ENCODE results near the gene SRSF2. TPM values are rescaled to one million over a fixed set of nuclear protein-coding genes. Genes with fewer than 3 reads are reported as not detected.
"Not testable (repeated sequence)": the region's sequence is repeated elsewhere in the genome, so short reads cannot be mapped to it uniquely, and the experiment has no call there.

Gene SRSF2
- total RNA-seq, 2 donors from 2014 or later = 258 to 301 TPM

GRCh38 chr17:76714822-76715495 lies 22.2 kb downstream of the SRSF2 start:
- ATAC-seq = no peak
- TF ChIP-seq CTCF (IDR thresholded peaks at IDR 0.05) (peak; percentile 60 to 90 (median 70)), POLR2A (IDR thresholded peaks at IDR 0.05) (no peak)
- H3K36me3 ChIP-seq (replicated peaks in 1 of 2; ENCODE audit: insufficient read depth in 1 of 2, low read depth in 2 of 2) = peaks cover 11 to 35% of the 10 kb centered on the region in 2 donors
- DNase-seq = peak; percentile 59 to 80 (median 70)
- WGBS, 2 donors = 24 to 28% methylated on average over 4 of the region's 4 CpGs
- no peaks in the 10 kb centered on the region for H3K27me3 ChIP-seq
- H3K27ac ChIP-seq = peak overlapping the region in 2 of 4 donors; percentile 7 to 60
- intact Hi-C loops (cut with DNase I) = loop anchor here (10.0 kb wide), 1 partner anchor 190 kb away; no protein-coding TSS in a partner anchor
- no peaks in the 10 kb centered on the region for H3K9me3 ChIP-seq
- no peak overlapping the region for H3K4me3 ChIP-seq
- peaks cover 25% of the 10 kb centered on the region for H3K4me1 ChIP-seq

GRCh38 chr17:76714336-76714735 lies 22.8 kb downstream of the SRSF2 start:
- intact Hi-C loops (cut with DNase I) = loop anchor here (10.0 kb wide), 1 partner anchor 190 kb away; no protein-coding TSS in a partner anchor
- H3K4me3 ChIP-seq = no peak overlapping the region
- no peak for TF ChIP-seq POLR2A (IDR thresholded peaks at IDR 0.05)
- TF ChIP-seq CTCF (IDR thresholded peaks at IDR 0.05) = no peak
- no peak overlapping the region for H3K27ac ChIP-seq
- no peaks in the 10 kb centered on the region for H3K9me3 ChIP-seq
- ATAC-seq (no peak), DNase-seq (no peak)
- WGBS, 2 donors = 78 to 86% methylated on average over 4 to 5 of the region's 5 CpGs
- H3K4me1 ChIP-seq = peaks cover 31% of the 10 kb centered on the region
- no peaks in the 10 kb centered on the region for H3K27me3 ChIP-seq
- peaks cover 7 to 29% of the 10 kb centered on the region in 2 donors for H3K36me3 ChIP-seq (replicated peaks in 1 of 2; ENCODE audit: insufficient read depth in 1 of 2, low read depth in 2 of 2)

- intact Hi-C loops (cut with DNase I) = loop anchor here (10.0 kb wide), 1 partner anchor 189 kb away; no protein-coding TSS in a partner anchor
- Histone ChIP-seq H3K4me3 (no peak overlapping the region), H3K36me3 (replicated peaks in 1 of 2; ENCODE audit: insufficient read depth in 1 of 2, low read depth in 2 of 2) (peaks cover 4 to 24% of the 10 kb centered on the region in 2 donors), H3K27ac (no peak overlapping the region), H3K9me3 (no peaks in the 10 kb centered on the region), H3K4me1 (peaks cover 37% of the 10 kb centered on the region), H3K27me3 (no peaks in the 10 kb centered on the region)
- DNase-seq (no peak), ATAC-seq (no peak)
- TF ChIP-seq POLR2A (IDR thresholded peaks at IDR 0.05) = no peak
- TF ChIP-seq CTCF (IDR thresholded peaks at IDR 0.05) = no peak
- 93 to 95% methylated on average over 7 of the region's 7 CpGs for WGBS, 2 donors
Observed at GRCh38 chr17:76713765-76714164, 23.4 kb downstream of the SRSF2 start.

- peaks cover 0 to 16% of the 10 kb centered on the region in 2 donors for H3K36me3 ChIP-seq (replicated peaks in 1 of 2; ENCODE audit: insufficient read depth in 1 of 2, low read depth in 2 of 2)
- H3K4me3 ChIP-seq, DNase-seq, H3K27me3 ChIP-seq, H3K27ac ChIP-seq, H3K9me3 ChIP-seq, ATAC-seq: not testable (repeated sequence)
- H3K4me1 ChIP-seq = peaks cover 51% of the 10 kb centered on the region
- 46 to 75% methylated on average over 5 to 7 of the region's 7 CpGs for WGBS, 2 donors
- intact Hi-C loops (cut with DNase I) = loop anchor here (10.0 kb wide), 1 partner anchor 188 kb away; no protein-coding TSS in a partner anchor
Observed at GRCh38 chr17:76712321-76712720, 24.8 kb downstream of the SRSF2 start.

- H3K27me3 ChIP-seq = no peaks in the 10 kb centered on the region
- peak within 1 kb of the TSS; percentile 74 to 86 (median 82) for H3K27ac ChIP-seq
- peaks cover 51% of the 10 kb centered on the region for H3K4me1 ChIP-seq
- WGBS, 2 donors = 7 to 10% methylated on average over 12 to 20 of the region's 56 CpGs
- H3K4me3 ChIP-seq = peak within 1 kb of the TSS in 1 of 2 donors; percentile 18
- TF ChIP-seq POLR2A (IDR thresholded peaks at IDR 0.05) (peak in 2 of 3 donors; percentile 8 to 33), CTCF (IDR thresholded peaks at IDR 0.05) (no peak)
- ATAC-seq (peak; percentile 74), DNase-seq (peak; percentile 70 to 81 (median 76))
- intact Hi-C loops (cut with DNase I) = loop anchor here (10.0 kb wide), 1 partner anchor 186 kb away; no protein-coding TSS in a partner anchor
- H3K9me3 ChIP-seq = no peaks in the 10 kb centered on the region
- H3K36me3 ChIP-seq (replicated peaks in 1 of 2; ENCODE audit: insufficient read depth in 1 of 2, low read depth in 2 of 2) = peaks cover 0 to 6% of the 10 kb centered on the region in 2 donors
Observed at GRCh38 chr17:76710863-76711611, 26.1 kb downstream of the SRSF2 start, which contains the start of gene MXRA7. MXRA7 (minus strand) TSS chr17:76710965; CDS start chr17:76710946, 19 bp downstream.

- Histone ChIP-seq H3K27ac (peak overlapping the region; percentile 65 to 86 (median 82)), H3K4me1 (peaks cover 48% of the 10 kb centered on the region), H3K4me3 (peak overlapping the region in 1 of 2 donors; percentile 18)
- ATAC-seq (peak; percentile 43), DNase-seq (peak in 1 of 4 donors; percentile 39)
- intact Hi-C loops (cut with DNase I) = loop anchor here (10.0 kb wide), 1 partner anchor 185 kb away; no protein-coding TSS in a partner anchor
- H3K27me3 ChIP-seq; H3K9me3 ChIP-seq; H3K36me3 ChIP-seq (replicated peaks in 1 of 2; ENCODE audit: insufficient read depth in 1 of 2, low read depth in 2 of 2): not testable (repeated sequence)
- WGBS, 2 donors = 10 to 16% methylated on average over 15 to 34 of the region's 79 CpGs
Observed at GRCh38 chr17:76709951-76710862, 26.9 kb downstream of the SRSF2 start.

Data from body of pancreas (tissue), 4 donors.